Naive B cell (primary cell): ENCODE measurements around the gene VTA1. TPM values are rescaled to one million over a fixed set of nuclear protein-coding genes. Genes with fewer than 3 reads are reported as not detected.
"Not testable (repeated sequence)": the region's sequence is repeated elsewhere in the genome, so short reads cannot be mapped to it uniquely, and the experiment has no call there.

Experiments
- ATAC-seq, 2 donors: fragments of 150-1000 bp; cut with Tn5 transposase; 2 replicates each; pipeline ENCODE4 v1.10.0; 2021; ENCODE audit warnings: low read depth in 2 of 2, mild to moderate bottlenecking in 2 of 2, moderate library complexity in 2 of 2
- DNase-seq: peaks from one replicate; pipeline ENCODE4 v3.0.0; 2022
- H3K27ac Mint-ChIP-seq, 6 donors: one replicate each; pipeline ENCODE4 v1.8.0; 2020 to 2022; ENCODE audit warnings: mild to moderate bottlenecking in 6 of 6, mixed read lengths in 6 of 6, moderate library complexity in 5 of 6, inconsistent platforms in 2 of 6
- H3K27me3 Mint-ChIP-seq, 3 donors: one replicate each; pipeline ENCODE4 v1.8.0; 2021 to 2022; ENCODE audit warnings: mixed read lengths in 3 of 3, mild to moderate bottlenecking in 1 of 3
- H3K36me3 Mint-ChIP-seq, 2 donors: one replicate each; pipeline ENCODE4 v1.8.0; 2020 to 2022; ENCODE audit warnings: mixed read lengths in 2 of 2, inconsistent platforms in 1 of 2, mild to moderate bottlenecking in 1 of 2
- H3K4me1 Mint-ChIP-seq, 3 donors: one replicate each; pipeline ENCODE4 v1.8.0; 2020 to 2022; ENCODE audit warnings: mixed read lengths in 3 of 3, inconsistent platforms in 1 of 3, mild to moderate bottlenecking in 1 of 3, moderate library complexity in 1 of 3
- H3K4me3 Mint-ChIP-seq, 8 donors: one replicate each; pipeline ENCODE4 v1.8.0; 2020 to 2022; ENCODE audit warnings: mild to moderate bottlenecking in 8 of 8, mixed read lengths in 8 of 8, moderate library complexity in 8 of 8, inconsistent platforms in 2 of 8
- H3K9me3 Mint-ChIP-seq, 7 donors: one replicate each; pipeline ENCODE4 v1.8.0; 2020 to 2022; ENCODE audit warnings: mixed read lengths in 7 of 7, mild to moderate bottlenecking in 5 of 7, inconsistent platforms in 2 of 7, moderate library complexity in 1 of 7
- polyA plus RNA-seq, 6 donors: library from polyadenylated mRNA; unstranded; fragments of 300-500 nt; fragmentation: Illumina TruSeq; gene quantifications; one replicate each; pipeline ENCODE4 v1.2.3, GENCODE V29; 2021; ENCODE audit warnings: low read depth in 6 of 6

The VTA1 gene
- polyA plus RNA-seq, 6 donors from 2014 or later = 38.2 to 83.2 (median 61.5) TPM

DNA sequence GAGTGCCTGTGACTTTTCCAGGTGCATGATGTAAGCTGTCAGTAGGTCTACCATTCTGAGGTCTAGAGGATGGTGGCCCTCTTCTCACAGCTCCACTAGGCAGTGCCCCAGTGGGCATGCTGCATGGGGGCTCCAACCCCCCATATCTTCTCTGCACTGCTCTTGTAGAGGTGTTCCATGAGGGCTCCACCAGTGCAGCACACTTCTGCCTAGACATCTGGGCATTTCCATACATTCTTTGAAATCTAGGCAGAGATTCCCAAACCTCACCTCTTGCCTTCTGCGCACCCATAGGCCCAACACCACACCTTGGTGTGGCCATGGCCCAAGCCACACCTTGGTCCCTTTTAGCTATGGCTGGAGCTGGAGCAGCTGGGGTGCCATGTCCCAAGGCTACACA is 66.3 kb downstream of the VTA1 start:
- Mint-ChIP-seq H3K36me3 (peaks cover 53 to 57% of the 10 kb centered on the region in 2 donors), H3K4me1 (peaks cover 0 to 3% (median 0%) of the 10 kb centered on the region in 3 donors), H3K9me3 (peaks cover 13 to 45% (median 32%) of the 10 kb centered on the region in 7 donors), H3K27ac (no peak overlapping the region), H3K4me3 (no peak overlapping the region), H3K27me3 (no peaks in the 10 kb centered on the region)
- ATAC-seq (no peak), DNase-seq (no peak)

DNA sequence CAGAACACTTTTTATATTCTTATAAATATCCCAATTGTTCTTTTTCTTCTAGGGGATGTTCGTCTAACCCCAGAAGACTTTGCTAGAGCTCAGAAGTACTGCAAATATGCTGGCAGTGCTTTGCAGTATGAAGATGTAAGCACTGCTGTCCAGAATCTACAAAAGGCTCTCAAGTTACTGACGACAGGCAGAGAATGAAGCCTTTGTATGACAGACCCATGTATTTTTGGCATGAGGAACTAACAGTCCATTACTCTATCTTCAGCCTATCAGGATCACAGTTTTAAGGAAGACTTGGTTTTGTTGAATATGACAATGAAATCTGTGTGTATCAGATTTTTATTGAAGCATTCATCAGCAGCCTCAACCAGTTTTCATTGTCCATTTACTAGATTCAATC is 71.4 kb downstream of the VTA1 start:
- no peak for DNase-seq
- Mint-ChIP-seq H3K9me3 (peaks cover 0 to 11% (median 6%) of the 10 kb centered on the region in 7 donors), H3K4me1 (peaks cover 0 to 3% (median 0%) of the 10 kb centered on the region in 3 donors), H3K27me3 (no peaks in the 10 kb centered on the region), H3K4me3 (no peak overlapping the region), H3K36me3 (peaks cover 13 to 17% of the 10 kb centered on the region in 2 donors), H3K27ac (no peak overlapping the region)
- ATAC-seq = no peak

DNA sequence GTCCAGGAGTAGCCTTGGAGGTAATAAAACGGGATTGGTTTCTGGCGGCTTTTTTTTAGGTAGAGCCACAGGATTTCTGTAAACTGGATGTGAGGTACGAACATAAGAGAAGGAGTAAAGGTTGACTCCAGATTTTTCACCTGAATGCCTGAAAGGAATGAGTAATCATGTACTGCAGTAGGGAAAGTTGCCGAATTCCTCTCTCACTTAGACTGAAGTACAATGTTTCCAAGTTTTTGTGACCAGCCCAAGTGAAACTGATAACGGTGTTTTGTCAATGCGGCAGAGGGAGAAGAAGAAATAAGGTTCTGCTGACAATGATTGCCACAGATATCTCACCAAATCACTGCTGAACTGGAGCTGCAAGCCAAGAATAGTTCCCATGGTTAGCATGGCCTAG is 75.0 kb downstream of the VTA1 start:
- ATAC-seq (no peak), DNase-seq (no peak)
- Mint-ChIP-seq H3K27ac (no peak overlapping the region), H3K27me3 (no peaks in the 10 kb centered on the region), H3K36me3 (peaks cover 0 to 8% of the 10 kb centered on the region in 2 donors), H3K9me3 (peaks cover 0 to 8% (median 0%) of the 10 kb centered on the region in 7 donors), H3K4me3 (no peak overlapping the region), H3K4me1 (no peaks in the 10 kb centered on the region)

DNA sequence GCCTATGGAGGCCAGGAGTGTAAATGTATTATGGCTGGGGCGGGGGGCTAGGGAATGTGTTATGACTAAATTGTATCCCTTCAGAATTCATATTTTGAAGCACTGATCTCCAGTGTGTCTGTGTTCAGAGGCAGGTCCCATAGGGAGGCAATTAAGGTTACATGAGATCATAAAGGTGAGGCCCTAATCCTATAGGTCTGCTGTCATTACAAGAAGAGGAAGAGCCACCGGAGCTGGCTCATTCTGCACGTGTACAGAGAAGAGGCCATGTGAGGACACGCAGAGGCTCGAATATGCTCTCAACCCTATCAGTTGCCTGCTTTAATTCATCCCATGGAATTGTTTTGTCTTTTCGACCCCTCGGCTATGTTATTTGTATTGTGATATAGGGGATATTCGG is 76.9 kb downstream of the VTA1 start:
- Mint-ChIP-seq H3K27ac (peak overlapping the region in 1 of 6 donors; percentile 41), H3K36me3 (peaks cover 0 to 4% of the 10 kb centered on the region in 2 donors)
- ATAC-seq = no peak

DNA sequence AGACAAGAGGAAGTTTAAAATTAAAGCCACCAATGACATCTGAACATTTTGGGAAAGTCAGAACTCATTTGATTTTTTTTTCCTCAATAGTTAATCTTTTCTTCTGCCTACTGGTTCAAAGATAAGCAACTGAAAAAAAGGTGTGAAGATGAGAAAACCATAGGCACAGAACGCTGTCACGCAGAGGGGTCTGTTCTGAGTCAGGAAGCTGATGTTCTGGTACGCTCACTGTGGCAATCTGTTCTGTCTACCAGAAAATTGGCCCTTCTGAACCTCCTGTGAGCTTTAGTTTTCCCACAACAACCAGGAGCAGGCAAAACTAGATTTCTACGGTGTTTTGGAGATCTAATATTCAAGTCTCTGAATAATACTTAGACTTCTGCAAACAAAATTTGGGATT is 78.1 kb downstream of the VTA1 start:
- Mint-ChIP-seq H3K27ac (no peak overlapping the region), H3K4me3 (no peak overlapping the region), H3K27me3 (no peaks in the 10 kb centered on the region), H3K9me3 (peaks cover 5 to 34% (median 20%) of the 10 kb centered on the region in 7 donors), H3K4me1 (no peaks in the 10 kb centered on the region), H3K36me3 (peaks cover 0 to 4% of the 10 kb centered on the region in 2 donors)
- no peak for DNase-seq
- no peak for ATAC-seq

More for the DNA sequence above, 76.9 kb downstream of the VTA1 start:
- DNase-seq = no peak
- no peaks in the 10 kb centered on the region for H3K4me1 Mint-ChIP-seq
- H3K27me3 Mint-ChIP-seq = no peaks in the 10 kb centered on the region
- H3K9me3 Mint-ChIP-seq = peaks cover 5 to 23% (median 13%) of the 10 kb centered on the region in 7 donors
- H3K4me3 Mint-ChIP-seq = no peak overlapping the region

DNA sequence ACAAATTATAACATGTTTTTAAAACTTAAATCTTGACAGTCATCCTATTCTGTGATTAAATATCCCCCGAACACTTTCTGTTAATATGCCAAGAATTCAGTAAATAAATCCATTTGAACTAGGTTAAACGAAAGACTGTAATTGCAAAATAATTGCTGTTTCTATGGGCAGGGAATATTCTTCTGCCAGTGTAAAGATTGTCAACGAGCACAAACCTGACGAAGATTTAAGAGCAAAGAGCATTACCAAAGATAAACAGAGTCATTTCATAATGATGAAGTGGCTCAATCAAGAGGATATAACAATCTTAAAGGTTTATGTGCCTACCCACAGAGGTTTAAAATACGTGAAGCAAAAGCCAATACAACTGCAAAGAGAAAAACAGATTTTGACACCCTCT is 78.5 kb downstream of the VTA1 start:
- no peak for DNase-seq
- H3K9me3 Mint-ChIP-seq = peaks cover 5 to 35% (median 23%) of the 10 kb centered on the region in 7 donors
- H3K36me3 Mint-ChIP-seq = peaks cover 0 to 4% of the 10 kb centered on the region in 2 donors
- ATAC-seq = no peak
- H3K27me3 Mint-ChIP-seq = no peaks in the 10 kb centered on the region
- no peak overlapping the region for H3K4me3 Mint-ChIP-seq
- no peak overlapping the region for H3K27ac Mint-ChIP-seq
- no peaks in the 10 kb centered on the region for H3K4me1 Mint-ChIP-seq

DNA sequence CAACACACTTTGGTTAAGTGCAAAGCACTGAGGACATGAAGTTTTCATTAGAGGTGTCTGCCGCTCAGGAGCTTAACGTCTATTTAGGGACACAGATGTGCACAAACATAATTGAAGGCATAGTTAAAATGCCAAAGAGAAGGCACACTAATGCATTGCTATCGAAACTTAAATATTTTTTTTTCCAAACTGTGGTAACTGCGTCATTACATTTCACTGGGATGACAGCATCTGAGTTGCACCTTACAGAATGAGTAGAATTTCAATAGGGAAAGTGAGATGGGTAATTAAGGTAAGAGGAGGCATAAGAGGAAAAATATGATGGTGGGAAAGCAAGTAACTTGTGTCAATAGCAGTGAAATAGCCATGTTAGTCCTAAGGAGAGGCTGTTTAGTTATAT is 79.7 kb downstream of the VTA1 start:
- Mint-ChIP-seq H3K36me3 (peaks cover 0 to 4% of the 10 kb centered on the region in 2 donors), H3K9me3 (peaks cover 5 to 35% (median 25%) of the 10 kb centered on the region in 7 donors), H3K27me3 (no peaks in the 10 kb centered on the region), H3K27ac (no peak overlapping the region), H3K4me1 (no peaks in the 10 kb centered on the region), H3K4me3 (no peak overlapping the region)
- DNase-seq (no peak), ATAC-seq (no peak)

DNA sequence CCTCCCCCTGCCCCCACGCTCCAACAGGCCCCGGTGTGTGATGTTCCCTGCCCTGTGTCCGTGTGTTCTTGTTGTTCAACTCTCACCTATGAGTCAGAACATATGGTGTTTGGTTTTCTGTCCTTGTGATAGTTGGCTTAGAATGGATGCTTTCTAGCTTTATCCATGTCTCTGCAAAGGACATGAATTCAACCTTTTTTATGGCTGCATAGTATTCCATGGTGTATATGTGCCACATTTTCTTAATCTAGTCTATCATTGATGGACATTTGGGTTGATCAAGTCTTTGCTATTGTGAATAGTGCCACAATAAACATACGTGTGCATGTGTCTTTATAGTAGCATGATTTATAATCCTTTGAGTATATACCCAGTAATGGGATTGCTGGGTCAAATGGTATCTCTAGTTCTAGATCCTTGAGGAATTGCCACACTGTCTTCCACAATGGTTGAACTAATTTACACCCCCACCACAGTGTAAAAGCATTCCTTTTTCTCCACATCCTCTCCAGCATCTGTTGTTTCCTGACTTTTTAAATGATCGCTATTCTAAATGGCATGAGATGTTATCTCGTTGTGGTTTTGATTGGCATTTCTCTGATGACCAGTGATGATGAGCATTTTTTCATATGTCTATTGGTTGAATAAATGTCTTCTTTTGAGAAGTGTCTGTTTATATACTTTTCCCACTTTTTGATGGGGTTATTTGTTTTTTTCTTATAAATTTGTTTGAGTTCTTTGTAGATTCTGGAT is 82.6 kb downstream of the VTA1 start:
- H3K27me3 Mint-ChIP-seq = peaks cover 0 to 15% (median 0%) of the 10 kb centered on the region in 3 donors
- peaks cover 0 to 13% (median 8%) of the 10 kb centered on the region in 3 donors for H3K4me1 Mint-ChIP-seq
- H3K27ac Mint-ChIP-seq = peak overlapping the region in 1 of 6 donors; percentile 17

DNA sequence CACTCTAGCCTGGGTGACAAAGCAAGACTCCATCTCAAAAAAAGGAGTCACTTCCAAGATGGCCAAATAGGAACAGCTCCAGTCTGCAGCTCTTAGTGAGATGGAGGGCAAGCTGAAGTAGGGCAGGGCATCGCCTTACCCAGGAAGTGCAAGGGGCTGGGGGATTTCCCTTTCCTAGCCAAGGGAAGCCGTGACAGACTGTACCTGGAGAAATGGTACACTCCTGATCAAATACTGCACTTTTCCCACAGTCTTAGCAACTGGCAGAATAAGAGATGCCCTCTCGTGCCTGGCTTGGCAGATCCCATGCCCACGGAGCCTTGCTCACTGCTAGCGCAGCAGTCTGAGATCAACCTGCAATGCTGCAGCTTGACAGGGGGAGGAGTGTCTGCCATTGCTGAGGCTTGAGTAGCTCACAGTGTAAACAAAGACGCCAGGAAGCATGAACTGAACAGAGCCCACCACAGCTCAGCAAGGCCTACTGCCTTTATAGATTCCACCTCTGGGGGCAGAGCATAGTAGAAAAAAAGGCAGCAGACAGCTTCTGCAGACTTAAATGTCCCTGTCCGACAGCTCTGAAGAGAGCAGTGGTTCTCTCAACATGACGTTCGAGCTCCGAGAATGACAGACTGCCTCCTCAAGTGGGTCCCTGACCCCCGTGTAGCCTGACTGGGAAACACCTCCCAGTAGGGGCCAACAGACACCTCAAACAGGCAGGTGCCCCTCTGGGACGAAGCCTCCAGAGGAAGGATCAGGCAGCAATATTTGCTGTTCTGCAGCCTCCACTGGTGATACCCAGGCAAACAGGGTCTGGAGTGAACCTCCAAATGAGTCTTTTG is 85.4 kb downstream of the VTA1 start:
- peak overlapping the region in 2 of 6 donors; percentile 6 to 69 for H3K27ac Mint-ChIP-seq
- peaks cover 0 to 15% (median 0%) of the 10 kb centered on the region in 3 donors for H3K27me3 Mint-ChIP-seq
- H3K36me3 Mint-ChIP-seq = not testable (repeated sequence)
- H3K9me3 Mint-ChIP-seq = peaks cover 4 to 24% (median 18%) of the 10 kb centered on the region in 7 donors
- peak overlapping the region in 7 of 8 donors; percentile 6 to 66 (median 22) for H3K4me3 Mint-ChIP-seq
- DNase-seq (peak; percentile 12), ATAC-seq (peak; percentile 40 to 47)
- H3K4me1 Mint-ChIP-seq = peaks cover 0 to 13% (median 8%) of the 10 kb centered on the region in 3 donors

More for the DNA sequence above, 82.6 kb downstream of the VTA1 start:
- not testable (repeated sequence) for DNase-seq, H3K4me3 Mint-ChIP-seq, H3K36me3 Mint-ChIP-seq, ATAC-seq
- peaks cover 5 to 35% (median 25%) of the 10 kb centered on the region in 7 donors for H3K9me3 Mint-ChIP-seq

DNA sequence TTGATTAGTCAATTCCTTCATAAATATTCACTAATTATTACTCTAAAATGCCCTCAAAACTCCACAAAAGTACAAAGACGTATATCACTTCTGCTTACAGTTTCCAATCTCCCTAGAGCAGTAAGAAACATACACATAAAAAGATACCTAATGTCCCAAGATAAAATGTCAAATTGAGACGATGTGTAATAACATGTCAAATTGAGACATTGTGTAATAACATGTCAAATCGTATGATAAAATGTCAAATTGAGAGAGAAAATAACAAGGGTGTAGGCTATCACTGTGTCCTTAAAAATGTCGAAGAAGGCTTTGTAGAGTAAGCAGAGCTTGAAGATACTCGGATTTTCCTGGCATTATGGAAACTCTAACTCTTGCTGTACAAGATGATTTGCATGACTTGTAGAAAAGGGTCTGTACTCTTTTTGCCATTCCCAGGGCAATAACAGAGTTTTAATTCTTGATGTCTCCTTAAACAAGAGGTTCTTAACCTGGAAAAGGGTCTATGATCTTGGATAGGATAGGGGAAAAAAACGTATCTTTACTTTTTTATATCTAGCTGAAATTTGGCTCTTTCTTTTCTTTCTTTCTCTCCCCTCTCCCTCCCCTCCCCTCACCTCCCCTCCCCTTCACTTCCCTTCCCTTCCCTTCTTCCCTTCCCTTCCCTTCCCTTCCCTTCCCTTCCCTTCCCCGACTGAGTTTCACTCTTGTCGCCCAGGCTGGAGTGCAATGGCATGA is 87.1 kb downstream of the VTA1 start:
- peaks cover 0 to 12% (median 7%) of the 10 kb centered on the region in 7 donors for H3K9me3 Mint-ChIP-seq
- H3K27ac Mint-ChIP-seq = no peak overlapping the region
- DNase-seq (no peak), ATAC-seq (no peak)
- no peaks in the 10 kb centered on the region for H3K36me3 Mint-ChIP-seq
- H3K4me1 Mint-ChIP-seq = peaks cover 0 to 13% (median 8%) of the 10 kb centered on the region in 3 donors
- peaks cover 0 to 15% (median 0%) of the 10 kb centered on the region in 3 donors for H3K27me3 Mint-ChIP-seq
- H3K4me3 Mint-ChIP-seq = no peak overlapping the region

DNA sequence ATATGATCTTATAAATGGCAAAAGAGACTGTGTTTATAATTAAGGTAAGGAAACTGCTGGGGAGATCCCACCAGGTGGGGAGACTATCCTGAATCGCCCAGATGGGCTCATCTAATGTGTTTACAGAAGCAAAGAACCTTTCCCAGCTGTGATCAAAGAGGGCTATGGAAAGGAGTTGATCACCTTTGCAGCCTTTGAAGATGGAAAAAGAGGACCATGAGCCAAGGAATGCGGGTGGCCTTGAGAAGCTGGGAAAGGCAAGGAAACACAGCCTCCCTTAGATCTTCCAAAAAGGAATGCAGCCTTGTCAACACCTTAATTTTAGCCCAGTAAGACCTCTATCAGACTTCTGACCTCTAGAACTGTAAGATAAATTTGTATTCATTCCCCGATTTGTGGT is 88.2 kb downstream of the VTA1 start:
- Mint-ChIP-seq H3K9me3 (peaks cover 0 to 5% (median 0%) of the 10 kb centered on the region in 7 donors), H3K4me1 (peaks cover 0 to 13% (median 8%) of the 10 kb centered on the region in 3 donors), H3K27ac (no peak overlapping the region), H3K27me3 (peaks cover 0 to 15% (median 0%) of the 10 kb centered on the region in 3 donors), H3K4me3 (no peak overlapping the region), H3K36me3 (no peaks in the 10 kb centered on the region)
- ATAC-seq (no peak), DNase-seq (no peak)

DNA sequence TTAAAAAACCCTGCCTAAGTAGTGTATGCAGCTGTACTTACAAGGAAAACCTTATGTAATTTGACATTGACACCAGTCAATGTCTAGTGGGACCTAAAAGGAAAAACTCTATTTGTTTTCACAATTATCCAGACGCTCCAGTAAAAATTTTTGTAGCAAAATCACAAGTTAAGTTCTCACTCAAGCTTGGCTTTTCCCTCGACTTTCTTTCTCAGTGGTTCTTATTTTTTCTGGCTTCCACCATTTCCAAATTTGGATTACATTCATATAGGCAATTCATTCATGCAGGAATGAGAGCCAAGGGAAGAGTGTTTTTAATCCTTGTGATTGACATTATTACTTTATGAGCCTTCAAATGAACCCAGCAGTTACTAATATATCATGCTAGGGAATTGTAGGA is 88.7 kb downstream of the VTA1 start:
- Mint-ChIP-seq H3K36me3 (no peaks in the 10 kb centered on the region), H3K27ac (no peak overlapping the region), H3K9me3 (no peaks in the 10 kb centered on the region), H3K4me3 (no peak overlapping the region), H3K27me3 (peaks cover 0 to 15% (median 0%) of the 10 kb centered on the region in 3 donors), H3K4me1 (peaks cover 0 to 13% (median 8%) of the 10 kb centered on the region in 3 donors)
- no peak for DNase-seq
- ATAC-seq = no peak

DNA sequence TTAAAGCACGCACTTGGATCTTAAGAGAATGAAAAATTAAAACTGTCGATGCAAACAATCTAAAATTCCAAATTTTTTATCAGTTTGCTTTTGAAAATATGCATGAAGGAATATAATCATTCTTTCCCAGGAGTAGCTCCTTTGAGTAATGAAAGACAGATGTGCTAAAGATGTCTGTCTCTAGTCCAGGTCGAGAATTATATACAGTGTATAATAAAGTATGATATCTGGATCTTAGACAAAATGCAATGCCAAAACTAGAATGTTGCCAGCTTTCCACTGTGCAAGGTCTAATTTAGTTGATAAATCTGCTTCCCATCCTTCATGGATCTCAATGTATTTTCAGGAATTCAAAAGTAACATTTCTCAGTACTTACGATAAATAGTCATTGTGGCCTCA is 89.6 kb downstream of the VTA1 start:
- ATAC-seq = no peak
- H3K4me1 Mint-ChIP-seq = peaks cover 0 to 13% (median 8%) of the 10 kb centered on the region in 3 donors
- no peaks in the 10 kb centered on the region for H3K36me3 Mint-ChIP-seq
- DNase-seq = no peak
- no peak overlapping the region for H3K4me3 Mint-ChIP-seq
- no peak overlapping the region for H3K27ac Mint-ChIP-seq
- H3K27me3 Mint-ChIP-seq = peaks cover 0 to 15% (median 0%) of the 10 kb centered on the region in 3 donors
- H3K9me3 Mint-ChIP-seq = no peaks in the 10 kb centered on the region
